Endothelial cell of umbilical vein (primary cell): ENCODE results near the gene KRT31.

Experiments
- CTCF ChIP-seq, 2 donors: IDR thresholded peaks; 1 replicate in 1 of 2; 2 replicates in 1 of 2; pipeline ENCODE4 v1.5.1; 2011; ENCODE audit warnings: low read length in 2 of 2, mild to moderate bottlenecking in 2 of 2, moderate library complexity in 2 of 2, control low read depth in 1 of 2, inconsistent platforms in 1 of 2, low read depth in 1 of 2; ENCODE audit not compliant: insufficient read depth in 1 of 2; ENCODE audit errors: extremely low read depth in 1 of 2
- EZH2 ChIP-seq: IDR thresholded peaks from 2 replicates; pipeline ENCODE4 v1.6.1; 2012; ENCODE audit warnings: borderline replicate concordance, low read depth, mild to moderate bottlenecking, moderate library complexity, low read length, inconsistent platforms; ENCODE audit not compliant: severe bottlenecking
- POLR2A ChIP-seq: IDR thresholded peaks from 2 replicates; pipeline ENCODE4 v1.6.1; 2012; ENCODE audit warnings: low read depth, mild to moderate bottlenecking, control low read depth, low read length

GRCh38 chr17:41383690-41384089 lies 13.7 kb downstream of the KRT31 start:
- TF ChIP-seq CTCF (IDR thresholded peaks at IDR 0.05; ENCODE audit: extremely low read depth in 1 of 2, insufficient read depth in 1 of 2, low read depth in 1 of 2, low read length in 2 of 2) = no peak
- TF ChIP-seq EZH2 = no peak
- no peak for TF ChIP-seq POLR2A
